ENCODE measurements around the gene ADAMTS16.
"Not testable (repeated sequence)": the region's sequence is repeated elsewhere in the genome, so short reads cannot be mapped to it uniquely, and the experiment has no call there.

The ADAMTS16 gene

DNA sequence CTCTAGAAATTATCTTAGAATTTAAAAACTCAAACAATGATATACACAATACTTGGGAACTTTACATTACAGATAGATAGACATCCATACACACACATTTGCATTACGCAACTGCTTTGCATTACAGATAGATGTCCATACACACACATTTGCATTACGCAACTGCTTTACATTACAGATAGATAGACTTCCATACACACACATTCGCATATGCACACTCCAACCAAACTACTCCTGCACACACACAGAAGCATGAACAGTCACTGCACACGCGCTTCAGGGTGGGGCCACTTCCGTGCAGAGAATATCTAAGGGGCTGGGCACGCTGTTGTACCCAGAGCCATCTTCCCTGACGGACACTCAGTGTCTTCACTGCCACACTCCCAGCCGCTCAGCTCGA is 7.9 kb upstream of the ADAMTS16 start:
- TF ChIP-seq, protein P1, sequence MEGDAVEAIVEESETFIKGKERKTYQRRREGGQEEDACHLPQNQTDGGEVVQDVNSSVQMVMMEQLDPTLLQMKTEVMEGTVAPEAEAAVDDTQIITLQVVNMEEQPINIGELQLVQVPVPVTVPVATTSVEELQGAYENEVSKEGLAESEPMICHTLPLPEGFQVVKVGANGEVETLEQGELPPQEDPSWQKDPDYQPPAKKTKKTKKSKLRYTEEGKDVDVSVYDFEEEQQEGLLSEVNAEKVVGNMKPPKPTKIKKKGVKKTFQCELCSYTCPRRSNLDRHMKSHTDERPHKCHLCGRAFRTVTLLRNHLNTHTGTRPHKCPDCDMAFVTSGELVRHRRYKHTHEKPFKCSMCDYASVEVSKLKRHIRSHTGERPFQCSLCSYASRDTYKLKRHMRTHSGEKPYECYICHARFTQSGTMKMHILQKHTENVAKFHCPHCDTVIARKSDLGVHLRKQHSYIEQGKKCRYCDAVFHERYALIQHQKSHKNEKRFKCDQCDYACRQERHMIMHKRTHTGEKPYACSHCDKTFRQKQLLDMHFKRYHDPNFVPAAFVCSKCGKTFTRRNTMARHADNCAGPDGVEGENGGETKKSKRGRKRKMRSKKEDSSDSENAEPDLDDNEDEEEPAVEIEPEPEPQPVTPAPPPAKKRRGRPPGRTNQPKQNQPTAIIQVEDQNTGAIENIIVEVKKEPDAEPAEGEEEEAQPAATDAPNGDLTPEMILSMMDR (conservative IDR thresholded peaks at IDR 0.05; ENCODE audit: low read depth, low read length): no peak
- no peak overlapping the region for H3K4me2 ChIP-seq
- no peaks in the 10 kb centered on the region for H4K20me1 ChIP-seq (ENCODE audit: insufficient read depth)
- no peak overlapping the region for H3K27ac ChIP-seq
- H3K9ac ChIP-seq: no peak overlapping the region
- H2AFZ ChIP-seq (ENCODE audit: low read depth): no peak overlapping the region
- H3K4me1 ChIP-seq (ENCODE audit: low read depth, poor library complexity, severe bottlenecking): no peaks in the 10 kb centered on the region
- H3K4me3 ChIP-seq (IDR thresholded peaks at IDR 0.05; ENCODE audit: insufficient read depth, low read depth, low read length): no peak overlapping the region
- no peaks in the 10 kb centered on the region for H3K79me2 ChIP-seq (ENCODE audit: insufficient read depth, low read depth)
- H3K36me3 ChIP-seq (ENCODE audit: insufficient read depth): no peaks in the 10 kb centered on the region
- no peaks in the 10 kb centered on the region for H3K27me3 ChIP-seq (ENCODE audit: insufficient read depth, low read depth)

DNA sequence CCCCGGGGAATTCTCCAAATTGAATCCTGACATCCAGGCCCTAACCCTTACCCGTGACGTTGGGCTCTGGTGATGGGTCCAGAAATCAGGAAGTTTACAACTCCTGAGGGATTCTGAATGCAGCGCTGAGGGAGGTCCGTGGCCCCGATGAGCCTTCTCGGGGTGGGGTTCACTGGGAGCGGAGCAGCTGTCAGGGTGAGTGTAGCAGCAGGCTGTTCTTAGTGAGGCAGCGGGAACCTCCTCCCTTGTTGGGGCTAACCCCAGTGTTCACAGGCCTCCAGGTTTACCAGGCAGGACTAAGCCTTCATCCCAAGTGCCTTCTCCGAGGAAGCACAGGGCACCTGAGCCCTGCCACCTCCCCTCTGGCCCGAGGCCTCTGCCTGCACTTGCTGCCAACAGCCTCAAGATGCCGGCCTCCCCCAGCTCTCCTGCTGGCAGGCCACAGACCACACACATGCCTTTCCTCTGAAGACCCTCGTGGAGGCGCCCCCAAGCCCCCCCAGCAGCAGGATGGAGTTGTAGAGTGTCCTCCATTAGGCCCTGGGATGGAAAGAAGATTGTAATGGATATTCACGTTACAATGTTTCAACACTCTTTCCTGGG is 7.3 kb upstream of the ADAMTS16 start:
- Histone ChIP-seq H3K4me3 (IDR thresholded peaks at IDR 0.05; ENCODE audit: insufficient read depth, low read depth, low read length) (no peak overlapping the region), H4K20me1 (ENCODE audit: insufficient read depth) (no peaks in the 10 kb centered on the region)

DNA sequence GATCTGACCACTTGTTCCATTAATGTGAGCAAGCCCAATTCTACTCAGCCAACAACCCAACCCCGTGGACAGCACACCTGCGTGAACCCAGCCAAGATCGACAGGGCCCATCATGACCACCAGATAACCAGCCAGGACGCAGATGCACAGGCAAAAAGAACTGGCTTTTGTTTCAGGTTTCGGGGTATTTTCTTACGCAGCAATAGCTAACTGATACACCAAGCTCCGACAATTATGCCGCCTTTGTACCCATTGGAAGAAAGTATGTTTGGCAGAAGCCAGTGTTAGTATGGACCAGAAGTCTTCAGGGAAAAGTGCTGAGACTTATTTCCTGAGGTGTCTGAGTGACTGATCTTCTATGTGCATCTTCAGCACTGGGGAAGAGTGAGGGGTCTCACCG is 6.0 kb upstream of the ADAMTS16 start:
- H3K79me2 ChIP-seq (ENCODE audit: insufficient read depth, low read depth): no peaks in the 10 kb centered on the region
- H3K4me3 ChIP-seq (IDR thresholded peaks at IDR 0.05; ENCODE audit: insufficient read depth, low read depth, low read length): no peak overlapping the region
- TF ChIP-seq, protein P1 (conservative IDR thresholded peaks at IDR 0.05; ENCODE audit: low read depth, low read length): no peak
- H3K4me1 ChIP-seq (ENCODE audit: low read depth, poor library complexity, severe bottlenecking): no peaks in the 10 kb centered on the region
- H3K27me3 ChIP-seq (ENCODE audit: insufficient read depth, low read depth): no peaks in the 10 kb centered on the region
- no peaks in the 10 kb centered on the region for H4K20me1 ChIP-seq (ENCODE audit: insufficient read depth)
- H3K4me2 ChIP-seq: no peak overlapping the region
- H3K27ac ChIP-seq: no peak overlapping the region
- H3K36me3 ChIP-seq (ENCODE audit: insufficient read depth): no peaks in the 10 kb centered on the region
- no peak overlapping the region for H2AFZ ChIP-seq (ENCODE audit: low read depth)
- H3K9ac ChIP-seq: no peak overlapping the region

More for the DNA sequence above, 7.3 kb upstream of the ADAMTS16 start:
- TF ChIP-seq, protein P1 (conservative IDR thresholded peaks at IDR 0.05; ENCODE audit: low read depth, low read length): no peak
- Histone ChIP-seq H2AFZ (ENCODE audit: low read depth) (no peak overlapping the region), H3K9ac (no peak overlapping the region), H3K4me2 (no peak overlapping the region), H3K27me3 (ENCODE audit: insufficient read depth, low read depth) (no peaks in the 10 kb centered on the region), H3K4me1 (ENCODE audit: low read depth, poor library complexity, severe bottlenecking) (no peaks in the 10 kb centered on the region), H3K36me3 (ENCODE audit: insufficient read depth) (no peaks in the 10 kb centered on the region), H3K27ac (no peak overlapping the region), H3K79me2 (ENCODE audit: insufficient read depth, low read depth) (no peaks in the 10 kb centered on the region)

DNA sequence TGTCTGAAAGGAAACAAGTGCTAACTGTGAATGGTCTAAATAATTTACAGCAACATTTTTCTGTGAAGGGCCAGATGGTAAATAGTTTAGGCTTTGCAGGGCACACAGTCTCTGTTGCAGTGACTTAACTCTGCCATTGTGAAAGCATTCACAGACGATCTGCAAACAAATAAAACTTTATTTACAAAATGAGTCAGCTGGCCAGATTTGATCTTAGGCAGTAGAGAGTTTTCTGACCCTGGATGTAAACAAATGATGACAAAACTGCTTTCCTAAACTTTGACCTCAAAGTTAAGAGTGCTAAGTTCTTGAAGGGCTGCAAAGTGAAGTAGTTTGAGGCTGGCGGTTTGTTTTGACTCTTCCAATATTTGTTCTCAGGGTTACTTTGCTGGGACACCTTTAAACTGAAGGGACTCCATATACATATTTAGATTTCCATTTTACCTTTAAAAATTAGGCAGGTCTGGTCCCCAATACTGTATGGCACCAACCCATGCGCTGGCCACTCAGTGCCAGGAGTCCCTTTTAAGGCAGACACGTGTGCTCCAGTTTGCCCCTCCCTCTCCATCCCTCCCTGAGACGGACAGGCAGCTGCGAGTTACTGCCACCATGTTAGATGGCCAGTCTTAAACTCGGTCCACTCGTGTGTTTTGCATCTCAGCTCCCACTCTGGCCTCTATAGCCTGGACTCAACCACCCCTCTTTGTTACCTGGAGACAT is 4.0 kb upstream of the ADAMTS16 start:
- Histone ChIP-seq H3K27ac (no peak overlapping the region), H4K20me1 (ENCODE audit: insufficient read depth) (no peaks in the 10 kb centered on the region), H3K4me1 (ENCODE audit: low read depth, poor library complexity, severe bottlenecking) (no peaks in the 10 kb centered on the region), H3K36me3 (ENCODE audit: insufficient read depth) (no peaks in the 10 kb centered on the region), H3K4me2 (no peak overlapping the region), H3K9ac (no peak overlapping the region), H2AFZ (ENCODE audit: low read depth) (no peak overlapping the region), H3K79me2 (ENCODE audit: insufficient read depth, low read depth) (no peaks in the 10 kb centered on the region), H3K4me3 (IDR thresholded peaks at IDR 0.05; ENCODE audit: insufficient read depth, low read depth, low read length) (no peak overlapping the region), H3K27me3 (ENCODE audit: insufficient read depth, low read depth) (no peaks in the 10 kb centered on the region)
- TF ChIP-seq, protein P1 (conservative IDR thresholded peaks at IDR 0.05; ENCODE audit: low read depth, low read length): no peak

DNA sequence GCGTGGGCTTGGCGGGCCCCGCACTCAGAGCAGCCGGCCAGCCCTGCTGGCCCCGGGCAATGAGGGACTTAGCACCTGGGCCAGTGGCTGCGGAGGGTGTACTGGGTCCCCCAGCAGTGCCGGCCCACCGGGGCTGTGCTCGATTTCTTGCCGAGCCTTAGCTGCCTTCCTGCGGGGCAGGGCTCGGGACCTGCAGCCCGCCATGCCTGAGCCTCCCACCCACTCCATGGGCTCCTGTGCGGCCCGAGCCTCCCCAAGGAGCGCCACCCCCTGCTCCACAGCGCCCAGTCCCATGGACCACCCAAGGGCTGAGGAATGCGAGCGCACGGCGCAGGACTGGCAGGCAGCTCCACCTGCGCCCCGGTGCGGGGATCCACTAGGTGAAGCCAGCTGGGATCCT is 2.3 kb upstream of the ADAMTS16 start:
- not testable (repeated sequence) for H2AFZ ChIP-seq (ENCODE audit: low read depth); H3K4me2 ChIP-seq; H3K9ac ChIP-seq; H3K79me2 ChIP-seq (ENCODE audit: insufficient read depth, low read depth); H3K27me3 ChIP-seq (ENCODE audit: insufficient read depth, low read depth); H4K20me1 ChIP-seq (ENCODE audit: insufficient read depth); H3K27ac ChIP-seq; H3K4me1 ChIP-seq (ENCODE audit: low read depth, poor library complexity, severe bottlenecking); H3K4me3 ChIP-seq (IDR thresholded peaks at IDR 0.05; ENCODE audit: insufficient read depth, low read depth, low read length); H3K36me3 ChIP-seq (ENCODE audit: insufficient read depth)

Data from KMS-11 (cell line).